Stimulated activated CD4-positive, alpha-beta T cell treated with anti-CD3 and anti-CD28 coated beads, Interleukin-4, amount 100 ng/mL, for 24 hours (primary cell): ENCODE data around the gene OR6K6.

Source experiments
- DNase-seq: peaks from one replicate; pipeline ENCODE4 v3.0.0-alpha.2; 2020

Gene OR6K6

GRCh38 chr1:158754420-158754819 is at the start of gene OR6K6:
Gene OR6K6, plus strand, starts transcription at chr1:158754720. Its CDS starts 168 bp downstream, at chr1:158754888.
- no peak for DNase-seq

GRCh38 chr1:158706096-158706495 is 48.4 kb upstream of the OR6K6 start:
- DNase-seq, result no peak

DNA sequence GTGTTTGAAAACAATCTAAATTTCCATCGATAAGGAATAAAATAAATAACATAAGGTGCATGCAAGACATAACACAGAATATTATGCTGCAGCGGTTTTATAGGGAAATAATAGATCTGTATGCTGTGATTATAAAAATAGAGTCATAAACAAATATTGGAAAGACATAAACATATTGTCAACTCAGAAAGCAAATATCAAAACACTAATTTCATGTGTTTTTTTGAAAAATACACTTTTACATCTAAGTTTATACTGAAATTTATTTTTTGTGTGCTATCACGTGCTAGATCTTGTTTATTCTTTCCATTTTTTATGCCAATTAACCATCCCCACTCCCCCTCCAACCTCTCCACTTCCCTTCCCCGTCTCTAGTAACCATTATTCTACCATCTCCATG is 43.4 kb upstream of the OR6K6 start:
- DNase-seq, result no peak

- DNase-seq, result no peak
Measured at GRCh38 chr1:158714754-158715153, 39.8 kb upstream of the OR6K6 start.

GRCh38 chr1:158716335-158716734 is 38.2 kb upstream of the OR6K6 start:
- DNase-seq, result no peak

- DNase-seq, result no peak
Measured at GRCh38 chr1:158717344-158717743, 37.2 kb upstream of the OR6K6 start.

GRCh38 chr1:158719664-158720063 is 34.9 kb upstream of the OR6K6 start:
- DNase-seq, result no peak

GRCh38 chr1:158720620-158721019 is 33.9 kb upstream of the OR6K6 start, which contains the start of gene OR6K3:
Gene OR6K3, minus strand, starts transcription at chr1:158720720. Its CDS starts 2,605 bp downstream, at chr1:158718115.
- no peak for DNase-seq

GRCh38 chr1:158724442-158724841 is 30.1 kb upstream of the OR6K6 start:
- no peak for DNase-seq

DNA sequence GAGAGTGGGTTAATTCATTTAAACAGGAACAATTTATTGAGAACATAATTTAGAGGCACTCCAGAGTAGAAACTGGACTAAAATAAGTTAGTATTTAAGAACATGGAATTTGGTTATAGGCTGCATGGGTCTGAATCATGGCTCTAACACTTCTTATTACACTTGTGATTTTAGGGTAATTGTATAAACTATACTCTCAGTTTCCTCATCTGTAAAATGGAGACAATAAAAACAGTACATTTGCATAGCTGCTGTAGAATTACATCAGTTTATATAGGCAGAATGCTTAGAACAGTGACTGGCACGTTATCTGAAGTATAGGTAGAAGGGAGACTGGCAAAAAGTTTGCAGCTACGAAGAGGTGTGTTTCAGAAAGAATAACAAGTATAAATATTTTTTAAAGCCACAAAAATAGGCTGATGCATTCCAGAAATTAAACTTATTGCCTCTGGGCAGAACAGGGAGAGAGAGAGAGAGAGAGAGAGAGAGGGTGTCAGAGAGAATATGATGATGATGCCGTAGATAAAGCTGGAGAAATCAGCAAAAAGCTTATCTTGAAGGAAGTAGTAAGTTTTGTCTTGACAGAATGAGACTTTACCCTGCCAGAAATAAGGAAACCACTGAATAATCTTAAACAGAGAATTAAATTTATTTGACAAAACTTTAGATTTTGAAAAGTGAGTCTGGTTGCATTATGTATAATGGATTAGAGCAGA is 25.9 kb upstream of the OR6K6 start:
- no peak for DNase-seq

DNA sequence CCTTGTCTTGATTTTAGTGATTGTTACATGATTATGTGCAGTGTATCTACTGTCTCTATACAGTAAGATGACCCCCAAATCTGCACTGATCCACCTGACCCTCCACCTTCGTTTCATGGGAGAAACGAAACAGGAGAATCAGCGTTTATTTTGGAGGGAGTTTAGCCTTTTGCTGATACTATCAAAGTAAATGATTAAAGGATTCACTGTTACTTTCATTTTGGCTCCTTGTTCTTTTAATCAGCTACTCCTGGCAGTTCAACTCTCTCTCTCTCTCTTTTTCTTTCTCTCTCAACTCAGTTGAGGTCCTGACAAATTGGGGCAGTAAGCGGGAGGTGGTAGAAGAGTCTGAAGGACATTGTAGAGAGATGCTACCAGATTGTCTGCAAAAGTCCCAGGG is 24.1 kb upstream of the OR6K6 start:
- no peak for DNase-seq

DNA sequence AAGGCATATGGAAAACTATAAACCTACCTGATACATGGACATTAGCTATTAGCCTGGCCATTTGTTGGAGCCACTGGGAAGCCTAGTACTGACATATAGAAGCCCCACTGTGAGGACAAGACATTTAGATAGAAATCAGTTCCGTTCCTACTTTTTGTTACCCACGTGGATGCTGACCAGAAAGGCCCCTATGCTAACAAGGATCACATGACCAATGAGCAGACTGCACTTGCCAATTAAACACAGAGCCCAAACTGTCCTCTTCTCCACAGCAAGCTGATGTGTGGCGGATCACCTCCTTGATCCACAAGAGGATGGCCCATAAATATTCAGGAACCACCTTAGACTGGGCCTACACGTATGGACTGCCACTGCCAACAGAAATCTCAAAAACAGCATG is 22.8 kb upstream of the OR6K6 start:
- DNase-seq, result no peak

DNA sequence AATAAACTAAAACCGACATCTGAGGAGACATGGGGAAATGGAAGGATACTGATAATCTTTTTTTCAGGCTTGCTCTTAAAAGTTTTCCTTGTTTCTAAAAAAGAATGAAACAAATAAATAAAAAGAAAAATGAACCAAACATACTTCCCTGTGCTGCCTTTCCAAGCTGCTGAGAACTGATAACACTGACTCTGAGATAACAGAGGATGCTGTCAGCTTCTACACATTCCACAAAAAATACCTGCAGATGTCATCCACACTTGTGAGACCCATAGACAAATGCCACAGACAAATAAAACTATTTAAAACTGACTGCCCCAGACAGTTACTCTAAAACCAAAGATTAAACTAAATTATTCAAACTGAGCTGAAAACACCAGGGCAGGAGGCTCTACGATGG is 22.0 kb upstream of the OR6K6 start:
- no peak for DNase-seq

GRCh38 chr1:158735848-158736247 is 18.7 kb upstream of the OR6K6 start:
- no peak for DNase-seq

DNA sequence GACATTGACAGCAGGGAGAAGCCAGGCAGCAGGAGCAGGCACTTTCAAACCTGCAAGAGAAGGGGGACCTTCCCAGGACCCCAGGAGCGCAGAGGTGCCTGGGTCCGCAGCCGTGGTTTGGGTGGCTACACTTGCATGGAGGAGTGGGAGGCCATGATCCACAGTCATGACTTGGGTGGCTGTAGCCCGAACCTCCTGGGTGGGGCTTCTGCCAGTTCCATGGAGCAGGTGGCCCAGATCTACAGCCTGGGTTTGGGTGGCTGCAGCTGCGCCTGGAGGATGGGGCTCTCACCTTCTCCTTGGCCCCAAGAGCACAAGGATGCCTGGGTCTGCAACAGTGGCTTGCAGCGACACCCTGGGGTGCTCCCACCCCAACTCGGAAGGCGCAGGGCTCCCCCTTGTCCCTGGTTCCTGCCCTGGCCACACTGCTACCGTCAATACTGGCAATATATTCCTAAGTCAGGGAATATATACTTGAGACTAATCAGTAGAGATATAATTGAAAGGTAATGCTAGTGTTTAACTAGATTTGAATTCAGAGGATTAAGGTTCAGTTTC is 2.3 kb upstream of the OR6K6 start:
- no peak for DNase-seq

GRCh38 chr1:158771950-158772866 is 17.7 kb downstream of the OR6K6 start, which contains the start of gene OR6N1:
Gene OR6N1, minus strand, starts transcription at chr1:158772195. Its CDS starts 5,513 bp downstream, at chr1:158766682.
- DNase-seq, result no peak

DNA sequence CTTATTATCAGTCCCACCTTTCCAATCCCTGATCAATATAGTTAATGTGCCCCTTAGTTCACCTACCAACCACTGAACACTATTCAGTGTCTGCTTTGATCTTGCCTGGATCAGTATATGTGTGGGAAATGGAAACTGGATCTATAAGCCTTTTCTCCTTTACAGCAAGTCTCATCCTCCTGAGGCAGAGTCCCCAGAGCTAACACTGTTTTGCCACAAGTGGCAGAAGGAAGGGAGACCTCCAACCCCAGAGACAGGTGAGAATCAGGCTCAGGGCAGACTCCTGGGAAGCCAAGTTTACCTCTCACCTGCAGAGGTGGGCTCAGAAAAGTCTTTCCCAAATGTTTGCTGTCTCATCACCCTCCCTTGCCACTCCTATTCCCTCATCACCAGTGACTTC is 26.6 kb downstream of the OR6K6 start, which contains the start of gene OR6N2:
Gene OR6N2 (minus strand): TSS at position 101 of the 400 bp plus-strand sequence. CDS start 3,569 bp downstream, outside the sequence.
- no peak for DNase-seq

DNA sequence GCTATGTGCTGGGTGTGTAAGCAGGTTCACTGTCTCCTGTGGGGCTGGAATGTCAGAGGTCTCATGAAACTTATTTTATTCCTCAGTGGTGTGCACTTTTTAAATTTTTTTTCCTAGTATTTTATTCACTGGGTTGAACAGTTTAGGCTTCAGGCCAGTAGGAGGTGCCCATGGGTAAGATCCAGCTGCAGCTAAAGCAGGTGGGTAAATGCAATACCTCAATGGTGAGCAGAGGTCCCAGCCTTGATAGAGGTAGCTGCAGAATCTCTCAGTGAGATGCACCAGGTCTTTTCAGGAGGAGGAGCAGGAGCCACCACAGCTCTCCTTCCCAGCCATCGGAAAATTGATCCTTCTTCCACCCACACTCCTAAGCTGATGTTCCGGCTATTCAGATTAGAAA is 39.1 kb downstream of the OR6K6 start:
- peak; percentile 50 for DNase-seq

DNA sequence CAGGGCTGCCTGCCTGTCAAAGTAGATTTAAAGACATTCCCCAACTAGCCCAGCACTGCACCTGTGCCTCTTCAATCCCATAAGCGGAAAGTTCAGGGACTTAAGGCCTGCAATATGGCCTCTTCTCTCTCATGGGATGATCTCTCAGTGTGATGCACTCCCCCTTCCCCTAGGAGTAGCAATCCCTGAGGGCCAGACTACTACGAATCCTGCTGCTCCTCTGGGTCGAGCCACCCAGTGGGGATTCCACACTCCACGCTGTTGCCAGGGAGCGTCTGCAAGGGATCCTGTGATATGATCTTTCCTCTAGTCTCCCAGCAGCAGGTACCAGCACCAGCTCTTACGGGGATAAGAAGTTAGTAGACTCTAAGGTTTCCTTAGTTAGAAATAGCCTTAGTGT is 39.7 kb downstream of the OR6K6 start:
- no peak for DNase-seq

DNA sequence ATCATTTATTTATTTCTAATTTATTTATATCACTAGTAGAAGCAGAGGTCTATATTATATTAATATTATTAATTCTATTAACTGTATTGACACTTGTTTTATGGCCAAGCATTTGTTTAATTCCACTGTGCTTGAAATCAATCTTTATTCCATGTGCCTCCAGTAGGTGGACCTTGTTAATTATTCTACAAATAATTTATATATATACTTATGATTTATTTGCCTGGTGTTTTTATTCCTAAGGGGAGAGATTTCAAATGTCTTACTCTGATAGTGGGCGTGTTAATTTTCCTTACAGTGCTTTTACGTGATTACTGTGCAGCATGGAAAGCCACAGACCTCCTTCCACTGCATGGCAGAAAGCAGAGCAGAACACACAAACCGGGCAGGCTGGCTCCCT is 44.0 kb downstream of the OR6K6 start:
- no peak for DNase-seq

DNA sequence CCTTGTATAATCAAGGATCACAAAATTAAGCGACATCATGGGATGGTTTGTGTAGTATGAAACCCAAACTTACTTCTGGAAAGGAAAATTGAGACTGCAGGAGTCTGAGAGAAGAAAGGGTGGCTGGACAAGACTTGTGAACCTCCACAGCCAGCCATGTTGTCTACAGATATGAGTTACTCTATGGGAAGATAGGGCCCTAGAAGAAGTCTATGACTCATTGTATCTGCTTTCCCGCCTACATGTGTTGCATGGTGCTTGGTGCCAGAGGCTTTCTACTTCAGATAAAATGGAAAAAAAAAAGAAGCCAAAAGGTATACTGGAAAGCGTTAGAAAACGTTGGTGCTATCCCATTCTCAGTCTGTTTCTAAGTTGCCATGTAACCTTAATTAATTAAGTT is 45.2 kb downstream of the OR6K6 start:
- DNase-seq, result peak; percentile 18

- no peak for DNase-seq
Measured at GRCh38 chr1:158800526-158800925, 46.0 kb downstream of the OR6K6 start.

- no peak for DNase-seq
Measured at GRCh38 chr1:158801396-158801795, 46.9 kb downstream of the OR6K6 start.
